Stimulated activated CD4-positive, alpha-beta T cell treated with anti-CD3 and anti-CD28 coated beads, TNF-alpha, amount 100 ng/mL, for 1 hour (primary cell): Measurements from ENCODE around the gene CLTC.
"Not testable (repeated sequence)": the region's sequence is repeated elsewhere in the genome, so short reads cannot be mapped to it uniquely, and the experiment has no call there.

Experiments used
- DNase-seq, 3 donors: peaks; one replicate each; pipeline ENCODE4 v3.0.0-alpha.2; 2020; ENCODE audit warnings: low read depth in 3 of 3, low spot score in 1 of 3

Gene CLTC

GRCh38 chr17:59633658-59634359 is 14.1 kb downstream of the CLTC start:
- no peak for DNase-seq

DNA sequence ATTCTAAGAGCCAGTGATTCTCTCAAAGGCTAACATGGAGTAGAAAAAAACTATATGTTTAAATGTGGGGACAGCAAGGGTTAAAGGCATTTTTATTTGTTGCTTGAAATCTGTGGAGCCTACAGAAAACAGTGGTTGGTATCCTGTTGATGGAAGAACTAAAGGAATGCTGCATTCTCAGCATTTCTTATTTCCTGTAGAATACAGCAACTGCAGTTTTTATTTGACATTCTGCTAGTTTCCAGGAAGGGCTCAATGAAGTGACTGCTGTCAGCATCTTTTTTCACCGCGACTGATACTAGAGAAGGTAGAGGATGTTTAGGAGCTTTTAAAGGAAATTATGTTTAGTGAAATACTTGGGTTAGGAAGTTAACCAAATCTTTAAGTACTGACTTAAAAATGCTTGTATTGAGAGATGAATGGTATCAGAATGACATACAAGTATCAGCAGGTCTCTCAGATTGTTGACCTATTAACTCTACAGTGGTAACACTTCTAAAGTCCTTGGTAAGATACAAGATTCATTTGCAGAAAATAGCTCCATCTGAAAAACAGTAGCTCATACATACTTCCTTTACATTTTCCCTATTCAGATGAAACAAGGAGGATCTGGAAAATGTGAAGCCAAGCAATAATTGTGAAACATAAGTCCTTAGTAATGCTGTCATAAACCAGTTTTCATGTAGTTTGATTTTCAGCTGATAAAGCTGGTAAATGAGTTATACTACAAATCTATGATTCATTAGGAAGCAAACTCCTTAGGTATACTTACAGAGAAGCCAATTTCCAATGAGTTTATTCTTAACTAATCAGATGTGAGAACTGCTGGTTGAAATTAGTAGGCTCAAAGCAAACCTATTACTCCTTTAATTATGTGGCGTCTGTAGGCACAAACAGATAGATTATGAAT is 15.2 kb downstream of the CLTC start:
- no peak for DNase-seq

- DNase-seq, result no peak
These were observed 18.1 kb downstream of the CLTC start for GRCh38 chr17:59637611-59638310.

- no peak for DNase-seq
These were observed 18.9 kb downstream of the CLTC start for GRCh38 chr17:59638553-59638952.

GRCh38 chr17:59641799-59642484 is 22.2 kb downstream of the CLTC start:
- DNase-seq, result no peak

DNA sequence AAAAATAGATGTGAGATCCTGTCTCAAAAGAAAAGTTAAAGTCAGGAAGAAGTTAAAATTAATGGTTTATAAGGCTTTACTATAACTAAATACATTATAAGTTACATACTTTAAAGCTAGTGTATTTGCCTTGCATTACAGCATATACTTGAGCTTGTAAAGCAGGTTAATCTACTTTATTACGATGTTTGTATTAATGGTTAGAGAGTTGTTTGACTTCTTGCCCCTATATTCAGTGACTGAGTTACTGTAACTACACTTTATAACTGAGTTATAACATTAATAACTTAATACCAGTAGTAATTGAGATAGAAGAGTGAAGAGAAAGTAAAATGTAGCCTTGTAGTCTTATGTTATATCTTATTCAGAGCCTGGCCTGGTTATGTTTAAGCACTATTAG is 22.9 kb downstream of the CLTC start:
- DNase-seq, result no peak

DNA sequence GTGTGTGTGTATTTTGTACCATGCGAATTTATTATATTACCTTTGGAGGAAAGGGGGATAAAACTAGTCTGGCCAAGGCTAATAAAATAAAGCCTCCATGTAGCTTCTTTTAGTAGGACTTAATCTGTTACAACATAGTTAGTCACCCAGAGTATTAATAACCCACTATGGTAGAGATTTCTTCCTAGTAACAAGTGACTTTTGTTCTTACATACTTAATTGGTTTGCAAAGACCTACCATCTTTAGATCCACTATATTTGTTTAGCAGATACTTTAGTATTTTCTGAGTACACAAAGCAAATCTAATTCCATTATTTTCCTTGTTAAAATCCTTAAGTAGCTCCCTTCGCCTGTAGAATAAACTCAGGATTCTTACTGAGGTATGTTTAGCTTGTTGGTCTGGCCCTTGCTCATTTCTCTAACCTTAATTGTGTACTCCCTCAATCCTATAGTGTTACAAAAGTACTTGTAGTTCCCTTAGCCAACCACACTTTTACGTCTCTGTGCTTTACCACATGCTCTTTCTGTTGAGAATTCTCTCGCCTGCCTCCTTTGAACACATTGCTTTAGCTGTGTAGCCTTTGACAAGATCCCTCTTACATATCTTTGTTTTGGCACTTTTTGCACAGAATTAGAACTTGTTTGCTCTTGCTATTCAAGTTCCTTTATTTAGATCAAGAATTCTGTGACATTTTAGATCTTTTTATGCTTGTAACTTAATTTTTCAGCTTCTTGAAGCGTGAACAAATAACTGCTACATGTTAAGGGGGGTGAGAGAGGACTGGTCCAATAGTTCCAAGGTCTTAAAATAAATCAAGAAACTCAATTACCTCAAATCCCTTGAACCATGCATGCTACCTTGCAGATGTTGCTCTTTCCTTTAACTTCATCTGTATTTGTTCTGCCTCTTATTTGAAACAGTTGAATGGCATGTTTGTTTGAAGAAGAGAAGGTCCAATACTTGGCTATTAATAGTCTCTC is 23.8 kb downstream of the CLTC start:
- no peak for DNase-seq

DNA sequence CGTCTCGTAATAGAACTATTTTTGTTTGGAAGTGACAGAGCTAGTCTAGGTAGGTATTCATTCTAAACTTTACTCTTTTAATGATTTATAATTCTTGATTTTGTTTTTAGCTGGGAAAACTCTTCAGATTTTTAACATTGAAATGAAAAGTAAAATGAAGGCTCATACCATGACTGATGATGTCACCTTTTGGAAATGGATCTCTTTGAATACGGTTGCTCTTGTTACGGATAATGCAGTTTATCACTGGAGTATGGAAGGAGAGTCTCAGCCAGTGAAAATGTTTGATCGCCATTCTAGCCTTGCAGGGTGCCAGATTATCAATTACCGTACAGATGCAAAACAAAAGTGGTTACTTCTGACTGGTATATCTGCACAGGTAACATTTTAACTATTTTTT is 27.6 kb downstream of the CLTC start:
- no peak for DNase-seq

GRCh38 chr17:59649886-59650285 is 30.2 kb downstream of the CLTC start:
- no peak for DNase-seq

- no peak for DNase-seq
These were observed 30.9 kb downstream of the CLTC start for GRCh38 chr17:59650642-59651041.

DNA sequence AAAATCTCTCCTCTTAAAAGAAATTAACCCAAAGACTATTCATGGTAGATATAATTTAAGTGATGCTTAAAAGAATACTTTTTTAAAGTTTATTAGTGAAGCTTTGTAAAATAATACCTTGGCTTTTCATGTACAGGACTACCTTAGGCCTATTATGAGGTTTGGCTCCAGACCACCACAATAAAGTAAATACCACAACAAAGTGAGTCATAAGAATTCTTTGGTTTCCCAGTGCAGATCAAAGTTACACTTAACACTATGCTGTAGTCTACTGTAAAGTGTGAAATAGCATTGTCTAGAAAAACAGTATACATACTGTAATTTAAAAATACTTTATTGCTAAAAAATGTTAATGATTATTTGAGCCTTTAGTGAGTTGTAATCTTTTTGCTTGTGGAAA is 31.7 kb downstream of the CLTC start:
- no peak for DNase-seq

- no peak for DNase-seq
These were observed 32.4 kb downstream of the CLTC start for GRCh38 chr17:59652119-59652518.

DNA sequence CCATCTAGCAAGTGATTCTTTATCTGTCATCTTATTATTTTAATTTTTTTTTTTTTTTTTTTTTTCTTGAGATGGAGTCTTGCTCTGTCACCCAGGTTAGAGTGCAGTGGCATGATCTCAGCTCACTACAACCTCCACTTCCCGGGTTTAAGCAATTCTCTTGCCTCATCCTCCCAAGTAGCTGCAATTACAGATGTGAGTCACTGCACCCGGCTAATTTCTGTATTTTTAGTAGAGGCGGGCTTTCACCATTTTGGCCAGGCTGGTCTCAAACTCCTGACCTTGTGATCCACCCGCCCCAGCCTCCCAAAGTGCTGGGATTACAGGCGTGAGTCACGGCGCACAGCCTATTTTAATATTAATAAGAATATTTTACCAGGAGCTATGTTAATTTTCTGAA is 36.9 kb downstream of the CLTC start:
- not testable (repeated sequence) for DNase-seq

- no peak for DNase-seq
These were observed 46.5 kb downstream of the CLTC start for GRCh38 chr17:59666235-59666634.

DNA sequence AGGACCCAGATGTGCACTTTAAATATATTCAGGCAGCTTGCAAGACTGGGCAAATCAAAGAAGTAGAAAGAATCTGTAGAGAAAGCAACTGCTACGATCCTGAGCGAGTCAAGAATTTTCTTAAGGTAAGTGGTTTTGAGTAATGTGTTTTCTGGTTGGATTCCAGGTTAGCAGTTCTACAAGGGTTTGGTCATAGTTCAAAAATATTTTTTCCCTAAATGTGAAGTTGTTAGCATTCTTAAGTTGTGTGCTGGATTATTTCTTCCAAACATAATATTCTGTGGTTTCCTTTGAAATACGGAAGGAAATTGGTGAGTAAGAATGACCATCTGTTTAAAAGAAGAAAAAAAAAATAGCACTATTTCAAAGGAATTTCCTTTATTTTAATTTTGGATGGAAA is 49.1 kb downstream of the CLTC start:
- no peak for DNase-seq

GRCh38 chr17:59669411-59669810 is 49.7 kb downstream of the CLTC start:
- DNase-seq, result no peak

GRCh38 chr17:59669944-59670343 is 50.2 kb downstream of the CLTC start:
- no peak for DNase-seq

- DNase-seq, result no peak
These were observed 51.7 kb downstream of the CLTC start for GRCh38 chr17:59671386-59671785.

- no peak for DNase-seq
These were observed 55.5 kb downstream of the CLTC start for GRCh38 chr17:59675231-59675630.

DNA sequence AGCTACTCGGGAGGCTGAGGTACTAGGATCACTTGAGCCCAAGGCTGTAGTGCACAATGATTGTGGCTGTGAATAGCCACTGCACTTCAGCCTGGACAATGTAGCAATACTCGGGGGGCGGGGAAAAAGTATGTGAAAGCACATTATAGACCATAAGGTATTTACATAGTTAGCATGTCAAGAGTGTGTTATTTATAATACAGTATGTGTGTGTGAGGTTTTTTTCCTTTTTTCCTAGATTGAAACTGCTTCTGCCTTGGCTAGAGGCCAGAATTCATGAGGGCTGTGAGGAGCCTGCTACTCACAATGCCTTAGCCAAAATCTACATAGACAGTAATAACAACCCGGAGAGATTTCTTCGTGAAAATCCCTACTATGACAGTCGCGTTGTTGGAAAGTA is 57.0 kb downstream of the CLTC start:
- DNase-seq, result no peak
